ENCODE results near the gene PUM2.

The PUM2 gene

DNA sequence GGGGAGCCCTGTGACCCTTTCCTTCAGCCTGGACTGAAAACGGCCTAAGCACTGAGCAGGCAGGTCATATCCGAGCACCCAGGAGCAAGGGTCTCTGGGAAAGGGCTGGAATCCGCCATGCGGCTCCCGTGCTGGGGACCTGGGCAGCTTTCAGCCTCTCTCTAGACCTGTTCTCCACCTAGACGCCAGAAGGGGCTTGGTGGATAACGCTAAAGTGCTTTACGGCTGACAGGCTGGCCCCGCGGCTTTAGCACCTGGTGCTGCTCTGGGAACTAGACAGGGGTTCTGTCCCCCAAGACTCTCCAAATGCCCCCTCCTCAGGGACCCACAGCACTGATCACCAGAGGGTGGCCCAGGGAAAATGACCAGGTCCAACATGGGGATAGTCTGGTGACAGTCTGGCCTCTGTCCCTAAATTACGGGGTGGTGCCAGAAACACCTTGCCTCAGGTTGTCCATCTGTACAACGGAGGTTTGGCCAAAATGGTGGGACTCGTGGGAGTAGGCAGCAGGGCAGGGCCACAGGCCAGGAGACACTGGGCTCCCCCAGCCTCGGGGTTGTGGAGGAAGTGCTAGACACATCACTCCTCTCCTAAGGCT is 138.7 kb downstream of the PUM2 start:
- no peaks in the 10 kb centered on the region for H3K9me3 Mint-ChIP-seq
- no peak overlapping the region for H3K4me3 Mint-ChIP-seq
- H3K36me3 Mint-ChIP-seq (ENCODE audit: low read depth): no peaks in the 10 kb centered on the region
- peaks cover 6% of the 10 kb centered on the region for H3K27me3 Mint-ChIP-seq (ENCODE audit: low read depth)
- H3K4me1 Mint-ChIP-seq (ENCODE audit: low read depth): no peaks in the 10 kb centered on the region
- no peak overlapping the region for H3K27ac Mint-ChIP-seq

DNA sequence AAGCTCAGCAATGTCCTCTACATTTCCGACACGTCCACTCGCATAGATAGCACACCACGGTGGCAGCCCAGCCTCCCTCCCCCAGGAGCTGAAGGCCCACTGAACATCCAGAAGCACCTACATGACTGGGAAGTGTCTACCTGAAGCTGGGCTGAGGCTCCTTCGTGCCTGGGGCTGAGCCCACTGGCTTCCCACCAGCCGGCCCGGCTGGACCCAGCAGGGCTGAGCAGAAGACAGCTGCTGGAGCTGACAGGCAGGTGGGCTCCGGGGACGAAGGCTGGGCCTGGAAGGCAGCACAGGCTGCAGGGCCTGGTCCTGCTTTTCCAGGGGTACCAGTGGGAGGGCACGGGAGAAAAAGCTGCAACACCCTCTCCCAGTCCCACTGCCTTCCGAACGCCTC is 139.2 kb downstream of the PUM2 start:
- no peaks in the 10 kb centered on the region for H3K9me3 Mint-ChIP-seq
- H3K36me3 Mint-ChIP-seq (ENCODE audit: low read depth): no peaks in the 10 kb centered on the region
- no peak overlapping the region for H3K27ac Mint-ChIP-seq
- H3K4me3 Mint-ChIP-seq: no peak overlapping the region
- H3K4me1 Mint-ChIP-seq (ENCODE audit: low read depth): no peaks in the 10 kb centered on the region
- H3K27me3 Mint-ChIP-seq (ENCODE audit: low read depth): peaks cover 6% of the 10 kb centered on the region

- H3K27ac Mint-ChIP-seq: no peak overlapping the region
- no peaks in the 10 kb centered on the region for H3K9me3 Mint-ChIP-seq
- no peak overlapping the region for H3K4me3 Mint-ChIP-seq
- H3K36me3 Mint-ChIP-seq (ENCODE audit: low read depth): no peaks in the 10 kb centered on the region
- H3K4me1 Mint-ChIP-seq (ENCODE audit: low read depth): no peaks in the 10 kb centered on the region
- H3K27me3 Mint-ChIP-seq (ENCODE audit: low read depth): peaks cover 6% of the 10 kb centered on the region
Observed at GRCh38 chr2:20210462-20210861, 140.2 kb downstream of the PUM2 start.

GRCh38 chr2:20209373-20210109 is 141.1 kb downstream of the PUM2 start:
- H3K27ac Mint-ChIP-seq: peak overlapping the region; percentile 20

DNA sequence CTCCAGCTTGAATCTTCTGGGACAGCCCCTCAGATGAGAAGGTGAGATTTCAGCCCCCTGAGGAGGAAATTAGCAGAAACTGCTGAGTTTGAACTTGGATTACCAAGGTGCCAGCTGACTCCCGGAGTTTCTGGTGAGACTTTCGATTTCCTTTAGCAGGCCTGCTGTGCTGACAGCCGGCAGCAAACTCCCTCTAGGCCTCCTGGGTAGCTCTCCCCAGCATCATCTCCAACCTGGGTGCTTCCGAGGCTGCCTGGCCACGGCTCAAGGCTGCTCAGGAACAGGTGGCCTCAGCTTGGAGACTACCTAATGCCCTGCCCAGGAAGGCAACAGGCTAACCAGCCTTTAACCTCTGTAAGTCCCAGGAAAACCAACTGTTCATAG is 142.2 kb downstream of the PUM2 start:
- Mint-ChIP-seq H3K27me3 (ENCODE audit: low read depth) (no peaks in the 10 kb centered on the region), H3K4me1 (ENCODE audit: low read depth) (no peaks in the 10 kb centered on the region), H3K4me3 (no peak overlapping the region)

More at GRCh38 chr2:20209373-20210109, 141.1 kb downstream of the PUM2 start:
- Mint-ChIP-seq H3K9me3 (no peaks in the 10 kb centered on the region), H3K27me3 (ENCODE audit: low read depth) (peaks cover 1% of the 10 kb centered on the region), H3K4me3 (no peak overlapping the region), H3K36me3 (ENCODE audit: low read depth) (no peaks in the 10 kb centered on the region), H3K4me1 (ENCODE audit: low read depth) (no peaks in the 10 kb centered on the region)

GRCh38 chr2:20207051-20207450 is 143.6 kb downstream of the PUM2 start:
- Mint-ChIP-seq H3K27ac (no peak overlapping the region), H3K36me3 (ENCODE audit: low read depth) (no peaks in the 10 kb centered on the region), H3K4me1 (ENCODE audit: low read depth) (no peaks in the 10 kb centered on the region), H3K27me3 (ENCODE audit: low read depth) (no peaks in the 10 kb centered on the region), H3K4me3 (no peak overlapping the region), H3K9me3 (no peaks in the 10 kb centered on the region)

More for the DNA sequence above, 142.2 kb downstream of the PUM2 start:
- Mint-ChIP-seq H3K9me3 (no peaks in the 10 kb centered on the region), H3K27ac (no peak overlapping the region), H3K36me3 (ENCODE audit: low read depth) (no peaks in the 10 kb centered on the region)

DNA sequence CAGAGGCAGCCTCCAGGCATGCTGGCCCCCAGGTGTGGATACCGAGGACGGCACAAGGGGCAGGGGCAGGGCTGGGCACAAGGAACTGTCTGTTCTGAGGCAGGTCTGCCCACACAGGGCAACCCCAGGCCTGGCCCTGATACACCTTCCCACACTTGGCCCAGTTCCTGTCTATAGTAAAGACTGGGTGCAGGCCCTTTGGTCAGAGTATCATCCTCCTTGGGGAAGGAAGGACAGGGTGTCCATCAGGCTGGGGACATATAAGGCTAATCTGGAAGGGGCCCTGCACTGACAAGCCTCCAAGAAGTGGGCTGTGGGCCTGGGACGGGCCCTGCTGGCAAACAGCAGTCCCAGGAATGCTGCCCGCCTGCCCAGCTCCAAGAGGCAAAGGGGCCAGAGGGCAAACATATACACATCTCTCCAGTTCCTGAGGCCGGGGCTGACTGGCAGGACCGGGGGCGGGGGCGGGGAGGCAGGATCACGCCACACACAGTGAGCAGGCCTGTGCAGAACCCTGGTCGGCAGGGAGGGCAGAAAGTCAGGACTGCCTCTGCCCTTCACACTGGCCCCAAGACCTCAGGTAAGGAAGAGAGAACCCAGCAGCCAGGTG is 144.6 kb downstream of the PUM2 start:
- no peaks in the 10 kb centered on the region for H3K36me3 Mint-ChIP-seq (ENCODE audit: low read depth)
- no peaks in the 10 kb centered on the region for H3K9me3 Mint-ChIP-seq
- H3K4me3 Mint-ChIP-seq: no peak overlapping the region

GRCh38 chr2:20205069-20205468 is 145.6 kb downstream of the PUM2 start:
- no peaks in the 10 kb centered on the region for H3K4me1 Mint-ChIP-seq (ENCODE audit: low read depth)
- H3K27ac Mint-ChIP-seq: no peak overlapping the region
- no peaks in the 10 kb centered on the region for H3K9me3 Mint-ChIP-seq
- no peaks in the 10 kb centered on the region for H3K36me3 Mint-ChIP-seq (ENCODE audit: low read depth)
- H3K4me3 Mint-ChIP-seq: no peak overlapping the region
- no peaks in the 10 kb centered on the region for H3K27me3 Mint-ChIP-seq (ENCODE audit: low read depth)

More for the DNA sequence above, 144.6 kb downstream of the PUM2 start:
- no peak overlapping the region for H3K27ac Mint-ChIP-seq
- no peaks in the 10 kb centered on the region for H3K4me1 Mint-ChIP-seq (ENCODE audit: low read depth)
- no peaks in the 10 kb centered on the region for H3K27me3 Mint-ChIP-seq (ENCODE audit: low read depth)

DNA sequence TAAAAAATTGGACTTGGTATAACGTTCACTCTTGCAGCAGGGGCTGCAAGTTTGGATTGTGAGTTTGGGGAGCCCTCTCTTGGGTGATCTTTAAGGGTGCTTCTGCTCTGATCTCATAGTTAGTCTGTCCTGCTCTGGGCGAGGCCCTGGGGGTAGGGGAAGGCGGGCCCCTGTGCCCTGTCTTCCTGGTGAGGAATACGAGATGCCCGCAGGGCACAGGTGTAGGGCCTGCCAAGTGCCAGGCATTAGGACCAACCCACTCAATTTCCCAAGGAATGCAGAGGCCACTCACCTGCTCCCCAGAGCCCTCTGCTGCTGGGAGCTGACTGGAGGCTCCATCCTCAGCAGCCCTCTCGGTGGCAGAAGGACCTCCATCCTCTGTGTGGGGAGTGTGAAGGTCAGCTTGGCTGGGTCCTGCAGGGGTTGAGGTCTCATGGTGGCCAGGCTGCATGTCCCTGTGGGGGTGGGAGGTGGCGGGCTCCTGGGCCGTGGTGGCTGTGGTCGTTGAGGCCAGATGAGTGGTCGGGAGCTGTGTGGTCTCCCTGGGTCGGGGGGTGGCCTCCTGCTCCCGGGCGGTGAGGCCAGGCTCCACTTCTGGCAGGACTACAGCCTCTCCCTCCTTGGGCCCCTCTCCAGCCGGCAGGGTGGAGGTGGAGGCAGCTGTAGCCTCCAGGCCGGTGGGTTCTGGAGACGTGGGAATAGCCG is 147.0 kb downstream of the PUM2 start:
- no peaks in the 10 kb centered on the region for H3K27me3 Mint-ChIP-seq (ENCODE audit: low read depth)
- no peaks in the 10 kb centered on the region for H3K4me1 Mint-ChIP-seq (ENCODE audit: low read depth)
- no peak overlapping the region for H3K27ac Mint-ChIP-seq
- no peaks in the 10 kb centered on the region for H3K36me3 Mint-ChIP-seq (ENCODE audit: low read depth)
- no peaks in the 10 kb centered on the region for H3K9me3 Mint-ChIP-seq
- no peak overlapping the region for H3K4me3 Mint-ChIP-seq

DNA sequence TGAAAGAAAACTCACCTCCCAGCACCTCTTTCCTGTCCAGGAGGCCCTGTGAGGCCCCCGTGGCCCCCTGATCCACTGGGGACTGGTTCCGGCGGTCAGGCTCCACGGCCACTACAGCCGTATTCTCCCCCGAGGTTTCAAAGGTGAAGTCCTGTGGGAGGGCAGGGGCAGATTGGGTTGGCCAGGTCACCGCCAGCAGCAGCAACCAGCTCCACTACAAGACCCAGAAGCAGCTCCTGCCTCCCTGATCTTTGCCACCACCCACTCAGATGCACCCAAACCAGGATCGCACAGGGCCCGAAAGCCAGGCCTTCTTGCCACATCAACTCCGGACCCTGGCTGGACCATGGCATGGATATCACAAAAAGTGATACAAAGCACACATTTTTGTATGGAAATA is 147.6 kb downstream of the PUM2 start:
- Mint-ChIP-seq H3K4me1 (ENCODE audit: low read depth) (no peaks in the 10 kb centered on the region), H3K27me3 (ENCODE audit: low read depth) (no peaks in the 10 kb centered on the region), H3K9me3 (no peaks in the 10 kb centered on the region), H3K4me3 (no peak overlapping the region), H3K27ac (no peak overlapping the region), H3K36me3 (ENCODE audit: low read depth) (no peaks in the 10 kb centered on the region)

- no peaks in the 10 kb centered on the region for H3K9me3 Mint-ChIP-seq
- no peaks in the 10 kb centered on the region for H3K4me1 Mint-ChIP-seq (ENCODE audit: low read depth)
- no peaks in the 10 kb centered on the region for H3K36me3 Mint-ChIP-seq (ENCODE audit: low read depth)
- H3K27ac Mint-ChIP-seq: no peak overlapping the region
- no peaks in the 10 kb centered on the region for H3K27me3 Mint-ChIP-seq (ENCODE audit: low read depth)
- no peak overlapping the region for H3K4me3 Mint-ChIP-seq
Observed at GRCh38 chr2:20201671-20202070, 149.0 kb downstream of the PUM2 start.

GRCh38 chr2:20200697-20201555 is 149.7 kb downstream of the PUM2 start:
- H3K9me3 Mint-ChIP-seq: no peaks in the 10 kb centered on the region
- H3K4me3 Mint-ChIP-seq: no peak overlapping the region
- no peak overlapping the region for H3K27ac Mint-ChIP-seq
- H3K4me1 Mint-ChIP-seq (ENCODE audit: low read depth): no peaks in the 10 kb centered on the region
- H3K27me3 Mint-ChIP-seq (ENCODE audit: low read depth): no peaks in the 10 kb centered on the region
- H3K36me3 Mint-ChIP-seq (ENCODE audit: low read depth): no peaks in the 10 kb centered on the region

- Mint-ChIP-seq H3K4me3 (no peak overlapping the region), H3K27me3 (ENCODE audit: low read depth) (no peaks in the 10 kb centered on the region), H3K4me1 (ENCODE audit: low read depth) (no peaks in the 10 kb centered on the region), H3K9me3 (no peaks in the 10 kb centered on the region), H3K36me3 (ENCODE audit: low read depth) (no peaks in the 10 kb centered on the region), H3K27ac (no peak overlapping the region)
Observed at GRCh38 chr2:20199633-20200270, 150.9 kb downstream of the PUM2 start.

Data from T-helper 1 cell treated with Interleukin-12 subunit alpha and Interleukin-12 subunit beta and Interleukin-4 antibody, amounts not matched to agents 30 μg/mL and 1 μg/mL, for 36 hours (primary cell).